ENCODE measurements around the gene VWF.

Gene VWF

GRCh38 chr12:5921966-5922899, 202.2 kb downstream of the VWF start:
- no peak for TF ChIP-seq CTCF (IDR thresholded peaks at IDR 0.05; ENCODE audit: control insufficient read depth, insufficient read depth, low read depth, low read length, missing control alignments)
- DNase-seq (ENCODE audit: low read depth), result no peak
- H3K4me3 ChIP-seq (ENCODE audit: control insufficient read depth, low read depth, low read length), result no peak overlapping the region

- H3K4me3 ChIP-seq (ENCODE audit: control insufficient read depth, low read depth, low read length), result no peak overlapping the region
- no peak for TF ChIP-seq CTCF (IDR thresholded peaks at IDR 0.05; ENCODE audit: control insufficient read depth, insufficient read depth, low read depth, low read length, missing control alignments)
- no peak for DNase-seq (ENCODE audit: low read depth)
Measured at GRCh38 chr12:5921027-5921909, 203.2 kb downstream of the VWF start.

- DNase-seq (ENCODE audit: low read depth), result no peak
- H3K4me3 ChIP-seq (ENCODE audit: control insufficient read depth, low read depth, low read length), result no peak overlapping the region
- no peak for TF ChIP-seq CTCF (IDR thresholded peaks at IDR 0.05; ENCODE audit: control insufficient read depth, insufficient read depth, low read depth, low read length, missing control alignments)
Measured at GRCh38 chr12:5916785-5917290, 207.6 kb downstream of the VWF start.

- TF ChIP-seq CTCF (IDR thresholded peaks at IDR 0.05; ENCODE audit: control insufficient read depth, insufficient read depth, low read depth, low read length, missing control alignments), result no peak
- H3K4me3 ChIP-seq (ENCODE audit: control insufficient read depth, low read depth, low read length), result no peak overlapping the region
- no peak for DNase-seq (ENCODE audit: low read depth)
Measured at GRCh38 chr12:5915511-5915910, 209.0 kb downstream of the VWF start.

- TF ChIP-seq CTCF (IDR thresholded peaks at IDR 0.05; ENCODE audit: control insufficient read depth, insufficient read depth, low read depth, low read length, missing control alignments), result no peak
- H3K4me3 ChIP-seq (ENCODE audit: control insufficient read depth, low read depth, low read length), result no peak overlapping the region
- DNase-seq (ENCODE audit: low read depth), result no peak
Measured at GRCh38 chr12:5914387-5915149, 209.9 kb downstream of the VWF start.

GRCh38 chr12:5913387-5913786, 211.1 kb downstream of the VWF start:
- DNase-seq (ENCODE audit: low read depth), result no peak
- no peak overlapping the region for H3K4me3 ChIP-seq (ENCODE audit: control insufficient read depth, low read depth, low read length)
- no peak for TF ChIP-seq CTCF (IDR thresholded peaks at IDR 0.05; ENCODE audit: control insufficient read depth, insufficient read depth, low read depth, low read length, missing control alignments)
